ENCODE results near the gene TPPP2. TPM values are rescaled to one million over a fixed set of nuclear protein-coding genes. Genes with fewer than 3 reads are reported as not detected.

TPPP2 gene
- total RNA-seq, 1 donor from 2014 or later = not detected

DNA sequence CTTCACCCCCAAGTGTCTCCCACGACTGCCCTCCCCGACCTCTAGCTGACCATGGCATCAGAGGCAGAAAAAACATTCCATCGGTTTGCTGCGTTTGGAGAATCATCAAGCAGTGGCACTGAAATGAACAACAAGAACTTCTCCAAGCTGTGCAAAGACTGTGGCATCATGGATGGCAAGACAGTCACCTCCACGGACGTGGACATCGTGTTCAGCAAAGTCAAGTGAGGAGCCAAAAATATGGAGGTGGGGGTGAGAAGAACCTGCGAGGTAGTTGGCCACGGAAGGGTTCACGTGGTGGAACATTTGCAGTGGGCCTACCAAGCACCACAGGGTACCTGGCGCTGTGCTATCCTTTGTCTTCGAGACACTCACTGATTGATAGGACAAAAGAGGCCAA is 514 bp downstream of the TPPP2 start:
- peaks cover 5% of the 10 kb centered on the region for H3K9me3 Mint-ChIP-seq
- TF ChIP-seq, protein P1, sequence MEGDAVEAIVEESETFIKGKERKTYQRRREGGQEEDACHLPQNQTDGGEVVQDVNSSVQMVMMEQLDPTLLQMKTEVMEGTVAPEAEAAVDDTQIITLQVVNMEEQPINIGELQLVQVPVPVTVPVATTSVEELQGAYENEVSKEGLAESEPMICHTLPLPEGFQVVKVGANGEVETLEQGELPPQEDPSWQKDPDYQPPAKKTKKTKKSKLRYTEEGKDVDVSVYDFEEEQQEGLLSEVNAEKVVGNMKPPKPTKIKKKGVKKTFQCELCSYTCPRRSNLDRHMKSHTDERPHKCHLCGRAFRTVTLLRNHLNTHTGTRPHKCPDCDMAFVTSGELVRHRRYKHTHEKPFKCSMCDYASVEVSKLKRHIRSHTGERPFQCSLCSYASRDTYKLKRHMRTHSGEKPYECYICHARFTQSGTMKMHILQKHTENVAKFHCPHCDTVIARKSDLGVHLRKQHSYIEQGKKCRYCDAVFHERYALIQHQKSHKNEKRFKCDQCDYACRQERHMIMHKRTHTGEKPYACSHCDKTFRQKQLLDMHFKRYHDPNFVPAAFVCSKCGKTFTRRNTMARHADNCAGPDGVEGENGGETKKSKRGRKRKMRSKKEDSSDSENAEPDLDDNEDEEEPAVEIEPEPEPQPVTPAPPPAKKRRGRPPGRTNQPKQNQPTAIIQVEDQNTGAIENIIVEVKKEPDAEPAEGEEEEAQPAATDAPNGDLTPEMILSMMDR (IDR thresholded peaks at IDR 0.05; ENCODE audit: unreplicated experiment) = no peak
- no peaks in the 10 kb centered on the region for H3K27me3 Mint-ChIP-seq (ENCODE audit: low read depth)
- DNase-seq (ENCODE audit: low spot score in 2 of 2, unreplicated experiment in 2 of 2) = no peak
- H3K4me1 Mint-ChIP-seq = peaks cover 20% of the 10 kb centered on the region
- H3K4me3 Mint-ChIP-seq = no peak overlapping the region
- no peak overlapping the region for H3K27ac Mint-ChIP-seq
- H3K36me3 Mint-ChIP-seq = no peaks in the 10 kb centered on the region

DNA sequence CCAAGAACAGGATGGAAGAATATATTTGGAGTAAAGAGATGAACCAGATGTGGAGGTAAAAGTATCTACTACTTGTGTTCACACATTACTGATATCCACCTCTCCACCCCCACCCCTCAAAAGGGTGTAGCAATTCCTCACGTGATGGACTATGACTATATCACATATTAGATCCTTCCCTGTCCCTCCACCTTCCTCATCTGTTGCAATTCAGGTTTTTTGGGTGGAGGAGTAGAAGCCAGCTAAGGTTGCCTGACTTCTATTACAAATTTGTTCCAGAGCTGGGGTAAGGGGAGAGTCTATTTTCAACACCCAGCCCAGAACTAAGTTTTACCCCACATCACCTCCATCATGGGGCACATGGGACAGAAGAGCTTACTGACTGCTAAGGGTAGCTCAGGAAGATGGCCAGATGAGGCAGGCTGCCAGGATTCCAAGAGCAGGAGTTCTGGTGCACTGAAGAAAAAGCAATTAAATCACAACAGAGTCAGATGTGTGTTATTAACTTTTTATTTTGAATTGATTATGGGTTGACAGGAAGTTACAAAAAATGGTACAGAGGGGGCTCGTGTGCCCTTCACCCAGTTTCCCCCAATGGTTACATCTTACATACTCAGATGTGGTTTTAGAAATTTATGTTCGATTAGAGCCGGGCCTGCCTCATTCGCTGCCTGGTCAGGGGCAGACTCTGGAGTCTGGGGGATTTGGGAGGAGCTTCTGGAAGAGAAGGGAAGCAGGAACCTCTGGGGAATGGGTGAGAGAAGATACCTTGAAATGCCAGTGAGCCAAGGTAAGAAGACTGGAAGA is 2.5 kb downstream of the TPPP2 start:
- Mint-ChIP-seq H3K4me1 (peaks cover 15% of the 10 kb centered on the region), H3K27ac (no peak overlapping the region), H3K4me3 (no peak overlapping the region)

DNA sequence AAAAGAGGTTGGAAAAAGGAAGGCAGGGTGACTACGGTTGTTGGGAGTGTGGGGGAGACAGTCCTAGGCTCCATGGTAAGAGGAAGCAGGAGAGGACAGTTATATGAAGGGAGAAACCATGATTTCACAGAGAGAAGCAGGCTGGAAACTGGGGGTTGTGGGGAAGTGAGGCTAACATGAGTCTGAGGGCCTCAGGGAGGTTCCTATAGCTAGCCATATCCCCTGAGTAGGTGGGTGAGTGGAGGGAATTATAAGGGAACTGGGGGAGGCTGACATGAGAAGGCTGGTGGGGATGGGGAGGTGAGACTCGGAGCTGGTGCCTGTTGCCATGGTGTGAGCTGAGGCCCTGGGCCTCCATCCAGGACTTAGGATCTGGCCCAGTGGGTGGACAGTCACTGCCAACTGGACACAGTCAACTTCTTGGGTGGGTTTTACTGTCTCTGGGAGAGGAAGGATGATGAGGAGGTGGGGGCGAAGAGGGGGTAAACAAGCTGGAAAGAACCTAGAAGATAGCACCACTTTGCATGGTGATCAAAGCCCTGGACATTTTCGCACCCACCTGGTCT is 3.2 kb downstream of the TPPP2 start:
- no peak overlapping the region for H3K27ac Mint-ChIP-seq
- no peak for DNase-seq (ENCODE audit: low spot score in 2 of 2, unreplicated experiment in 2 of 2)
- H3K9me3 Mint-ChIP-seq = peaks cover 5% of the 10 kb centered on the region
- no peaks in the 10 kb centered on the region for H3K27me3 Mint-ChIP-seq (ENCODE audit: low read depth)
- no peak overlapping the region for H3K4me3 Mint-ChIP-seq
- TF ChIP-seq, protein P1 (IDR thresholded peaks at IDR 0.05; ENCODE audit: unreplicated experiment) = no peak
- H3K4me1 Mint-ChIP-seq = peaks cover 22% of the 10 kb centered on the region
- H3K36me3 Mint-ChIP-seq = no peaks in the 10 kb centered on the region

More for the DNA sequence above, 2.5 kb downstream of the TPPP2 start:
- TF ChIP-seq, protein P1 (IDR thresholded peaks at IDR 0.05; ENCODE audit: unreplicated experiment) = no peak
- no peaks in the 10 kb centered on the region for H3K27me3 Mint-ChIP-seq (ENCODE audit: low read depth)
- DNase-seq (ENCODE audit: low spot score in 2 of 2, unreplicated experiment in 2 of 2) = no peak
- peaks cover 5% of the 10 kb centered on the region for H3K9me3 Mint-ChIP-seq
- no peaks in the 10 kb centered on the region for H3K36me3 Mint-ChIP-seq

DNA sequence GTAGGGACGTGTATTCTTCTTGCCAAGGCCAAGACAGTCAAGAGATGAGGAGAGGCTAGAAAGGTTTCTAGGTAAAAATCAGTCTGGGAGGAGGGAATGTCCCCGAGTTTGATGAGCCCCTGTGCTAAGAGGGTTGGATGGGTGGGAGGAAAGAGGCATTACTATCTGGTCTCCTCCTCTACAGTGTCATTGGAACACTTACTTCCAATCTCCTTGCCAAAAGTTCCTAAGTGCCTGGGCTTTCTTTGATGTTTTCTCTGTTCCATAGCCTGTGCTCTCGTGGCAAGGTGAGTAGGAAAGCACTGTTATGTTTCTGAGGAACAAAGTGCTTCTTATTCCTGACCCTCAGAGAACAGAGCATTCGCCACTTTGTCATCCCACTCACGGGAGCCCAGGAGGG is 4.7 kb downstream of the TPPP2 start, which contains the start of gene RNASE13:
TSS of gene RNASE13 (minus strand) at position 101 of the 400 bp plus-strand sequence. CDS start 519 bp downstream, outside the sequence.
- Mint-ChIP-seq H3K27ac (no peak within 1 kb of the TSS), H3K9me3 (peaks cover 5% of the 10 kb centered on the region), H3K36me3 (no peaks in the 10 kb centered on the region), H3K27me3 (ENCODE audit: low read depth) (no peaks in the 10 kb centered on the region), H3K4me1 (peaks cover 33% of the 10 kb centered on the region), H3K4me3 (no peak within 1 kb of the TSS)
- TF ChIP-seq, protein P1 (IDR thresholded peaks at IDR 0.05; ENCODE audit: unreplicated experiment) = no peak
- no peak for DNase-seq (ENCODE audit: low spot score in 2 of 2, unreplicated experiment in 2 of 2)

DNA sequence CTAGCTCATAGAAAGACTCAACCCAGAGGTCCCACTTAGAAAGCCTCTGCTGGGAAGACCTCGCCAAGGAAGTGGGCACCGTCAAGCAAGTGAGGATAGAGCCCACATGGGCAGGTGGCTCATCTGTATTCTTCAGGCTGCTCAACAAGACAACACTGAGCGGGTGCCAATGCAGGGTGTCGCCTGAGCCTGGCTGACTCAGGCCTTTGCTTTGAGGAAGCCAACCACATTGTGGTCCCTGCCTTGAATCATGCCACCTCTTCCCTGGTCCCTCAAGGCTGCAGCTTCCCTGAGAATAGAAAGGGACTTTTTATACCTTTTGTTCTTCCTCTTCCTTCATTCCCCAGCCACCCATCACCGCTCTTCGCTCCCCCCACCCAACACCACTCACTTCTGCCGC is 6.7 kb downstream of the TPPP2 start:
- H3K4me3 Mint-ChIP-seq = no peak overlapping the region
- H3K27ac Mint-ChIP-seq = no peak overlapping the region
- H3K9me3 Mint-ChIP-seq = peaks cover 5% of the 10 kb centered on the region
- TF ChIP-seq, protein P1 (IDR thresholded peaks at IDR 0.05; ENCODE audit: unreplicated experiment) = no peak
- H3K4me1 Mint-ChIP-seq = peaks cover 42% of the 10 kb centered on the region
- no peaks in the 10 kb centered on the region for H3K27me3 Mint-ChIP-seq (ENCODE audit: low read depth)
- no peaks in the 10 kb centered on the region for H3K36me3 Mint-ChIP-seq
- DNase-seq (ENCODE audit: low spot score in 2 of 2, unreplicated experiment in 2 of 2) = no peak

All from mesothelial cell of epicardium (in vitro differentiated cells).